Stimulated activated CD4-positive, alpha-beta T cell treated with anti-CD3 and anti-CD28 coated beads, Interleukin-15, amount 100 ng/mL, for 48 hours (primary cell): Measurements from ENCODE around the gene ROCK2.

Experiments used
- DNase-seq, 2 donors: peaks; one replicate each; pipeline ENCODE4 v3.0.0-alpha.2; 2020; ENCODE audit warnings: low read depth in 2 of 2

The ROCK2 gene

GRCh38 chr2:11154016-11154922 is 190.2 kb downstream of the ROCK2 start:
- no peak for DNase-seq

GRCh38 chr2:11152591-11152990 is 191.8 kb downstream of the ROCK2 start:
- DNase-seq = no peak

- no peak for DNase-seq
Measured at GRCh38 chr2:11147263-11147662, 197.2 kb downstream of the ROCK2 start.

GRCh38 chr2:11146076-11146475 is 198.4 kb downstream of the ROCK2 start:
- no peak for DNase-seq

- DNase-seq = no peak
Measured at GRCh38 chr2:11145350-11145749, 199.1 kb downstream of the ROCK2 start.

- DNase-seq = no peak
Measured at GRCh38 chr2:11144738-11145079, 199.7 kb downstream of the ROCK2 start.

GRCh38 chr2:11144077-11144737 is 200.2 kb downstream of the ROCK2 start:
- DNase-seq = no peak

- DNase-seq = no peak
Measured at GRCh38 chr2:11142987-11143386, 201.4 kb downstream of the ROCK2 start.

GRCh38 chr2:11142330-11142729 is 202.1 kb downstream of the ROCK2 start:
- no peak for DNase-seq

- no peak for DNase-seq
Measured at GRCh38 chr2:11141319-11141718, 203.1 kb downstream of the ROCK2 start.

GRCh38 chr2:11140492-11140891 is 203.9 kb downstream of the ROCK2 start:
- no peak for DNase-seq

- DNase-seq = no peak
Measured at GRCh38 chr2:11134349-11134748, 210.1 kb downstream of the ROCK2 start.

GRCh38 chr2:11133936-11134320 is 210.5 kb downstream of the ROCK2 start:
- DNase-seq = no peak

- DNase-seq = no peak
Measured at GRCh38 chr2:11133238-11133935, 211.0 kb downstream of the ROCK2 start.

GRCh38 chr2:11132036-11132671 is 212.3 kb downstream of the ROCK2 start:
- no peak for DNase-seq

- DNase-seq = no peak
Measured at GRCh38 chr2:11131166-11131920, 213.1 kb downstream of the ROCK2 start.
